Ectodermal cell (in vitro differentiated cells): ENCODE data around the gene TMEM234.

Source experiments
- H3K27ac ChIP-seq: 2 replicates; pipeline ENCODE4 v1.7.0; 2013; ENCODE audit warnings: mild to moderate bottlenecking, low read depth, low read length; ENCODE audit not compliant: insufficient read depth, poor library complexity, severe bottlenecking
- H3K27me3 ChIP-seq: 2 replicates; pipeline ENCODE4 v1.7.0; 2013; ENCODE audit warnings: mild to moderate bottlenecking, low read length; ENCODE audit not compliant: insufficient read depth, control insufficient read depth, poor library complexity, severe bottlenecking
- H3K36me3 ChIP-seq: one replicate; pipeline ENCODE4 v1.7.0; 2013; ENCODE audit warnings: low read length; ENCODE audit not compliant: control insufficient read depth, insufficient read depth
- H3K4me1 ChIP-seq: one replicate; pipeline ENCODE4 v1.7.0; 2013; ENCODE audit warnings: low read length; ENCODE audit not compliant: control insufficient read depth, insufficient read depth
- H3K4me3 ChIP-seq: 2 replicates; pipeline ENCODE4 v1.7.0; 2013; ENCODE audit warnings: low read depth, low read length, control low read depth; ENCODE audit not compliant: insufficient read depth
- H3K9me3 ChIP-seq: 2 replicates; pipeline ENCODE4 v1.7.0; 2013; ENCODE audit warnings: mild to moderate bottlenecking, low read length, moderate library complexity; ENCODE audit not compliant: control insufficient read depth
- WGBS, 2 experiments: methylation state at CpG; one replicate each; pipeline ENCODE4 v1.1.7; 2013; ENCODE audit warnings: missing lambda C conversion rate in 2 of 2; 5-methylcytosine and 5-hydroxymethylcytosine counted together

Gene TMEM234

GRCh38 chr1:32250893-32251716 is 29.0 kb upstream of the TMEM234 start, which contains the start of gene LCK:
TSS of gene LCK (plus strand) at chr1:32251265. CDS start at chr1:32274330, 23,065 bp downstream.
- no peak within 1 kb of the TSS for H3K27ac ChIP-seq
- H3K27me3 ChIP-seq: no peaks in the 10 kb centered on the region
- no peaks in the 10 kb centered on the region for H3K36me3 ChIP-seq
- H3K4me3 ChIP-seq: no peak within 1 kb of the TSS
- no peaks in the 10 kb centered on the region for H3K9me3 ChIP-seq
- H3K4me1 ChIP-seq: peaks cover 4% of the 10 kb centered on the region
- WGBS, 2 experiments: 88 to 91% methylated on average over 25 of the region's 25 CpGs

GRCh38 chr1:32249831-32250525 is 27.8 kb upstream of the TMEM234 start:
- Histone ChIP-seq H3K4me1 (peaks cover 4% of the 10 kb centered on the region), H3K27ac (no peak overlapping the region), H3K9me3 (no peaks in the 10 kb centered on the region), H3K27me3 (no peaks in the 10 kb centered on the region), H3K4me3 (no peak overlapping the region), H3K36me3 (no peaks in the 10 kb centered on the region)
- WGBS, 2 experiments: 74 to 79% methylated on average over 9 of the region's 9 CpGs

GRCh38 chr1:32247983-32248889 is 26.1 kb upstream of the TMEM234 start:
- Histone ChIP-seq H3K36me3 (no peaks in the 10 kb centered on the region), H3K27me3 (no peaks in the 10 kb centered on the region), H3K4me1 (peaks cover 4% of the 10 kb centered on the region), H3K27ac (no peak overlapping the region), H3K9me3 (no peaks in the 10 kb centered on the region), H3K4me3 (peak overlapping the region; percentile 24)
- 7 to 8% methylated on average over 31 of the region's 31 CpGs for WGBS, 2 experiments

- Histone ChIP-seq H3K9me3 (no peaks in the 10 kb centered on the region), H3K27ac (no peak overlapping the region), H3K4me1 (peaks cover 7% of the 10 kb centered on the region), H3K4me3 (no peak overlapping the region), H3K27me3 (no peaks in the 10 kb centered on the region), H3K36me3 (no peaks in the 10 kb centered on the region)
- WGBS, 2 experiments: 94 to 95% methylated on average over 12 of the region's 12 CpGs
Measured at GRCh38 chr1:32247452-32247851, 25.3 kb upstream of the TMEM234 start.

- Histone ChIP-seq H3K4me1 (peaks cover 13% of the 10 kb centered on the region), H3K36me3 (no peaks in the 10 kb centered on the region), H3K27me3 (no peaks in the 10 kb centered on the region), H3K4me3 (no peak within 1 kb of the TSS), H3K27ac (no peak within 1 kb of the TSS), H3K9me3 (no peaks in the 10 kb centered on the region)
- WGBS, 2 experiments: 93% methylated on average over 3 of the region's 3 CpGs
Measured at GRCh38 chr1:32246888-32247273, 24.7 kb upstream of the TMEM234 start, which contains the start of gene FAM167B. TSS of gene FAM167B (plus strand) at chr1:32247222. CDS start at chr1:32247422, 200 bp downstream.

- no peaks in the 10 kb centered on the region for H3K9me3 ChIP-seq
- peak overlapping the region; percentile 16 for H3K4me3 ChIP-seq
- WGBS, 2 experiments: 28 to 31% methylated on average over 7 of the region's 7 CpGs
- H3K36me3 ChIP-seq: no peaks in the 10 kb centered on the region
- peaks cover 11% of the 10 kb centered on the region for H3K4me1 ChIP-seq
- H3K27me3 ChIP-seq: no peaks in the 10 kb centered on the region
- no peak overlapping the region for H3K27ac ChIP-seq
Measured at GRCh38 chr1:32242341-32242851, 20.2 kb upstream of the TMEM234 start.

- Histone ChIP-seq H3K36me3 (no peaks in the 10 kb centered on the region), H3K27ac (peak overlapping the region; percentile 61), H3K9me3 (no peaks in the 10 kb centered on the region), H3K27me3 (no peaks in the 10 kb centered on the region), H3K4me3 (peak overlapping the region; percentile 82), H3K4me1 (peaks cover 11% of the 10 kb centered on the region)
- WGBS, 2 experiments: 0 to 1% methylated on average over 55 of the region's 55 CpGs
Measured at GRCh38 chr1:32241001-32241763, 19.0 kb upstream of the TMEM234 start.

GRCh38 chr1:32240140-32240951 is 18.2 kb upstream of the TMEM234 start:
- H3K27ac ChIP-seq: peak overlapping the region; percentile 61
- H3K4me1 ChIP-seq: peaks cover 11% of the 10 kb centered on the region
- no peaks in the 10 kb centered on the region for H3K27me3 ChIP-seq
- 0 to 1% methylated on average over 62 of the region's 62 CpGs for WGBS, 2 experiments
- no peaks in the 10 kb centered on the region for H3K36me3 ChIP-seq
- H3K9me3 ChIP-seq: no peaks in the 10 kb centered on the region
- peak overlapping the region; percentile 82 for H3K4me3 ChIP-seq

- peak overlapping the region; percentile 61 for H3K27ac ChIP-seq
- peaks cover 11% of the 10 kb centered on the region for H3K4me1 ChIP-seq
- H3K36me3 ChIP-seq: peaks cover 2% of the 10 kb centered on the region
- H3K27me3 ChIP-seq: no peaks in the 10 kb centered on the region
- peak overlapping the region; percentile 82 for H3K4me3 ChIP-seq
- WGBS, 2 experiments: 3% methylated on average over 20 of the region's 20 CpGs
- no peaks in the 10 kb centered on the region for H3K9me3 ChIP-seq
Measured at GRCh38 chr1:32239790-32240139, 17.6 kb upstream of the TMEM234 start.
